GM12891 (cell line): ENCODE measurements around the gene UBXN4.

Source experiments
- DNase-seq: peaks from one replicate; pipeline ENCODE4 v3.0.0; 2011; ENCODE audit warnings: low spot score; ENCODE audit not compliant: insufficient read length
- FAIRE-seq: peaks from 2 replicates; lab custom pipeline; 2011; peaks lifted over from hg19 to GRCh38; lab: Jason Lieb, UNC
- PAX5 ChIP-seq: IDR thresholded peaks from 2 replicates; pipeline ENCODE4 v1.6.1; 2011; ENCODE audit warnings: low read length, moderate library complexity, mild to moderate bottlenecking; ENCODE audit not compliant: insufficient read depth, severe bottlenecking
- POLR2A ChIP-seq: IDR thresholded peaks from 2 replicates; pipeline ENCODE4 v1.6.1; 2011; ENCODE audit warnings: low read depth, low read length, control low read depth
- POLR2AphosphoS5 ChIP-seq: IDR thresholded peaks from 2 replicates; pipeline ENCODE4 v1.6.1; 2011; ENCODE audit warnings: low read depth, low read length, control low read depth
- POU2F2 ChIP-seq: IDR thresholded peaks from 2 replicates; pipeline ENCODE4 v1.6.1; 2011; ENCODE audit warnings: low read depth, mild to moderate bottlenecking, control low read depth, low read length, moderate library complexity
- SPI1 ChIP-seq: IDR thresholded peaks from 2 replicates; pipeline ENCODE4 v1.6.1; 2011; ENCODE audit warnings: low read depth, low read length, control low read depth
- TAF1 ChIP-seq: IDR thresholded peaks from 2 replicates; pipeline ENCODE4 v1.6.1; 2011; ENCODE audit warnings: low read depth, low read length, control low read depth

Gene UBXN4

DNA sequence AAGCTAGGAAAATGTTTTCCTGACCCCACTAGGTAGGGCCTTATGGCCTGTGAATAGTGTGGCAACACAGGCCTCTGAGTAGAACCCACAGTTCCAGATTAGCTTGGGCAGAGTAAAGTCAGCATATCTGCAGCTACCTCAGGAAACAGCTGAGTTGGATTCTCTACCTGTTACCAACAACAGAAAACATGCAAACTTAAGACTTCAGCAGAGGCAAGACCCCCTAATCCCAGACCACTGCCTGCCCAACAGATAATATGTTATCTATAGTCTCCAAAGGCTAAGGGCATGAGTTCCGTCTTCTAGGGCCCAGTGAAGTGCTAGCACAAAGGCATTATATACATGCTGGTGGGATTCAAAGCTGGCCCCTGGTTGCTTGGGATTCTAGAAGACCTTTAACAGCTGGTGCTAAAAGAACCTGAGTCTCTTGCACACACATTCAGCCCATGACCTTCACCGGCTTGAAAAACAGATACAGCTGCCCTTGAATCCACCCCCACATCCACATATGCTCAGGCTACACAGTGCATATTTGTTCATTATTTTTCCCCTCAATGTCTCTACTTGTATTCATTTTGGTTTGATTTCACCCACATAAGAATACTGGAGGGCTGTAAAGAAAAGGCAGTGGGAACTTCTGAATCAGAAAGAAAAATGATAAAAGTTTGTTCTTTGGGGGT lies 13.5 kb upstream of the UBXN4 start:
- FAIRE-seq, result no peak
- DNase-seq, result no peak
- TF ChIP-seq TAF1 (no peak), POU2F2 (no peak), SPI1 (no peak), PAX5 (no peak), POLR2AphosphoS5 (no peak), POLR2A (no peak)

DNA sequence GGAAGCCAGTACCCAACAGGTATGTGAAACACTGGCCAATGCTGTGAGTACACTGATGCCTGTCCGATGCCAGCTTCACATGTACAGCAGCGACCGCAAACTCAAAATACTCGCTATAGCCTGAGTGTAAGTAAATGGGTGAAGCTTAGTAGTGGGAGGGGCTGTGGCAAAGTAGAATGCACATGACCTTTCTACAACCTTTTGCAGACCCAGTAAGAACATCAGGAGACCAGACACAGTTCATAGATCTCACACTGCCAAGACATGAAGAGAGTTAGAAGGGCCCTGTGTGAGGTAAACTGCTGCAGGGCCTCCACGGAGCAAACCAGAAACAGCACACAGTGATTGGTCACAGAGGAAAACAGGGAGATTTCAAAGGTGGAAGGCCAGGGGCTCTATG lies 9.1 kb upstream of the UBXN4 start:
- no peak for DNase-seq
- TF ChIP-seq PAX5, result no peak
- TF ChIP-seq POLR2AphosphoS5, result no peak
- TF ChIP-seq SPI1, result no peak
- no peak for TF ChIP-seq POLR2A
- TF ChIP-seq TAF1, result no peak
- no peak for TF ChIP-seq POU2F2
- no peak for FAIRE-seq

DNA sequence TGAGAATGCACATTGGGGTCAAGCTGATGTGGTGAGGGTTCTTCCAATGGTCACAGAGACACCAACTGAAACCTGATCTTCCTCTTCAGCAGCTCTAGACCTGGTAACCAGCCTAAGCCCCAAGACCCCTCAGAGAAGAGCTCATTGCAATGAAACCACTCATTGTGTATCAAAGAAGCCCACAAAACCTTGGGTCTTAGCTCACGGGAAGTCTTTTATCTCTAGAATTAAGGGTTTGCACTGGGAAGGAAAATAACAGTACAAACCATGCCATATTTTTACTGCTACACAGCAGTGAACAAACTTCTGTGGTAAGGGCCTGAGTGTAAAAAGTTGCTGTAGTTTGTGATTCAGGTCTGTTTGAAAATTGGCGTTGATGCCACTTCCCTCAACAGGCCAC lies 8.6 kb upstream of the UBXN4 start:
- TF ChIP-seq SPI1 (no peak), POLR2AphosphoS5 (no peak), PAX5 (no peak), POU2F2 (no peak), TAF1 (no peak), POLR2A (no peak)
- DNase-seq, result no peak
- FAIRE-seq, result no peak

DNA sequence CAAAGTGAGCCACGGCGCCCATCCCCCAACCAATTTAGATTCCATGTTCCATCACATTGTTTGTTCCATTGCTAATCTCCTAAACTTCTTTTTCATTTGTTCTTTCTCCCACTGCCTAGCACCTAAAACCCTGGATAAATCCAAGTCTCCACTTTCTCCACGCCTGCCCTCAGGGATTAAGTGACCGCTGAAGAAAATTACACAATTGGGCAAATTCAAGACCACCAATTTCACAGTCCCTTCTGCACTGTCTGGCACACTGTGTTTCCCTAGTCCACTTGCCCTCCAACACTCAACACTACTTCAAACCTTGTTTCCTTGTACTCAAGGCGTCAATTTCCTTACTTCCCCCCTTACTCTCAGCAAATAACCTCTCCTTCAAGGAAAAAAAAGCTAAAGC lies 5.1 kb upstream of the UBXN4 start:
- no peak for FAIRE-seq
- TF ChIP-seq PAX5 (no peak), POLR2AphosphoS5 (no peak), POLR2A (no peak), TAF1 (no peak), SPI1 (no peak), POU2F2 (no peak)

DNA sequence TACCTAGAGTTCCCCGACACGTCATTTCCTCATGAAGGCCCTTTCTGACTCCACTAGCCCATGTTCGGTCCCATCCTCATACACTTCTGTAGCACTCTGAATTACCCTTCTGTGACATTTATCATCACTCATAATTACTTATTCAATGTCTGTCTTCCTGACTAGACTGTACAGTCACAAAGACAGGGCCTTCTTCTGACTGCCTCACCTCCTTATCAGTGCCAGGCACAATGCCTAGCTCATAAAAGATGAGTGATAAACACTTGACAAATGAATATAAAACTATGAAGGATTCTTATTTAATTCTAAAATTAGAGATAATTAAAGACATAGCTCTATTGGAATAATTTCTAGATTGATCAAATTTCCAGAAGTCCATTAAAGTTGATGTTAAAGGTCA lies 1.4 kb upstream of the UBXN4 start:
- TF ChIP-seq TAF1 (no peak), SPI1 (no peak)
- FAIRE-seq (no peak), DNase-seq (no peak)

More for the DNA sequence above, 5.1 kb upstream of the UBXN4 start:
- no peak for DNase-seq

DNA sequence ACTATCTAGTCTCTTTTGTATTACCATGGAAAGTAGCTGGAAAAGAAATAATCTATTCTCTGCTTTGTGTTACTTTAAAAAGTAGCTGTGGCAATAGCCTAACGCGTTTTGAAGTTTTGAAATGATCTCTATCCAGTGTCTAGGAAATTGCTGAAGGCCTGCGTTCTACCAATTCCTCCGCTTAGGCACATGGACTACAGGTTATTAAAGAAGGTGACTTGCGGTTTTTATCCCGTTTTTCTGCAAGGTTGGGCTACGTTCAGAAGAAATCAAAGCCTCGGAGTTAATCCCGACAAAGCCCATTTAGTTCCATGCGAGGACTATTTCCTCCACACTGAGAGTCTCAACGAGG lies 636 bp upstream of the UBXN4 start:
- TF ChIP-seq TAF1 (no peak), SPI1 (no peak), POU2F2 (no peak), POLR2A (no peak), POLR2AphosphoS5 (no peak), PAX5 (no peak)
- FAIRE-seq, result no peak
- no peak for DNase-seq

DNA sequence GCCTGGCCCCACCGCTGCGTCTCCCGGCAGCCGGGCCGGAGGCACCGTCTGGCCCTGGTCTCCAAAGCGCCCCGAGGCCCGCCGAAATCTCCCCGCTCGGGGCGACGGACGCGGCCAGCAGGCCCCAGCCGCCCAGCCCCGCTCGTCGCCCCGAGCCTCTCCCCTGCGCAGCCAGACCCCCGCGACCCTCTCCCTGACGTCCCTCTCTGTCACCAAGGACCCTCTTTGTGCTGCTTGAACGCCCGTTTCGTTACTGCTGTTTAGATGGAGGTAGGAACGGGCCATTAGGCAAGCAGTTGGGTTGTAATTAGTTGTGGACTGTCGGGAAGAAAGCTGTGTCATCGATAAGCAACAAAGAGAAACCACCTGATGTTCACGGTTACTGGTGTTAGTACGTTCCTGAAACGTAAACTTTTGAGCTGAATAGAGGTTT lies 686 bp downstream of the UBXN4 start:
- peak; percentile 8 for DNase-seq
- peak; percentile 34; the same call in 1 of the 2 replicates for TF ChIP-seq POLR2A
- TF ChIP-seq POU2F2, result no peak
- FAIRE-seq, result peak; percentile 94

DNA sequence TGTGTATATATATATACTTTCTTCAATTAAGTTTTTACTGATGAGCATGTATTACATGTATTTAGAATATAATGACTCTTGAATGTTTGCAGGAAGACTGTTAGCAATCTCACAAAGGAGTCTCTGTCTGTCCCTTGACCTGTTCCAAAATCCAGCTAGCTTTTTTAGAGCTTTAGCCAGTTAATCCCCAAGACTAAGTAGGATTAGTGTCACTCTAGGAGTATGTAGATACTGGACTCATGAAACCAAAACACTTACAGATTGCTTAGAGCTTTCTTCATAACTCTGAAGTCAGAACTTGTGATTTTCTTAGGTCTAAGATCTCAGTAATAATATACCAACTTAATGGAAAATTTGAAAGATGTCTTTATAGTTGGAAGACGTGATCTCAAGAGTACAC lies 2.2 kb downstream of the UBXN4 start:
- TF ChIP-seq TAF1 (no peak), PAX5 (no peak), SPI1 (no peak), POU2F2 (no peak), POLR2AphosphoS5 (no peak), POLR2A (no peak)
- FAIRE-seq (no peak), DNase-seq (no peak)

DNA sequence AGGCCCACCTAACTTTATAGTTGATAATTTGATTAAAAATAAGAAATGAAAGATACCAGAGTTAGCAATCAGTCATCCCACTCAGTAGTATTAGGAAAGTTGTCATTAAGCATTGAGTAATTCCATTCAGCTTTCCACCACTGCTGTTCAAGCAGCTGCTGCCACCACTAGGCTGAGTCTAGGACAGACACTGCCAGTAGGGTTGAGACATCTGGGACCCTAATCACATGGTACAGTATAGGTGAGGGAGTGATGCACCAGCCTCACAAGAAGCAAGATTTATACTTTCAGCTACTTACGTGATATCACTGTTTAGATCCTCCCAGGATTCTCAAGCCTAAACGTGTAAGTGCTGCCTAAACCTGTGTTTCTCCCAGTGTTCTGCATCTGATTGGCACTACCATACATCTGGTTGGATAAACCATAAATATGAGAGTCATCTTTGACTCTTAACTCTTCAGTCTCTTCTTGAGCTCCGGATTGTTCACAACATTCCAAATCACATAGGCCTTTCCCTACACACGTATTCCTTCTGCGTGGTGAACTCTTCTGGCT lies 3.2 kb downstream of the UBXN4 start:
- TF ChIP-seq SPI1 (no peak), POLR2AphosphoS5 (no peak), PAX5 (no peak), POU2F2 (no peak), POLR2A (no peak)
- FAIRE-seq, result peak; percentile 88
- DNase-seq, result peak; percentile 20

DNA sequence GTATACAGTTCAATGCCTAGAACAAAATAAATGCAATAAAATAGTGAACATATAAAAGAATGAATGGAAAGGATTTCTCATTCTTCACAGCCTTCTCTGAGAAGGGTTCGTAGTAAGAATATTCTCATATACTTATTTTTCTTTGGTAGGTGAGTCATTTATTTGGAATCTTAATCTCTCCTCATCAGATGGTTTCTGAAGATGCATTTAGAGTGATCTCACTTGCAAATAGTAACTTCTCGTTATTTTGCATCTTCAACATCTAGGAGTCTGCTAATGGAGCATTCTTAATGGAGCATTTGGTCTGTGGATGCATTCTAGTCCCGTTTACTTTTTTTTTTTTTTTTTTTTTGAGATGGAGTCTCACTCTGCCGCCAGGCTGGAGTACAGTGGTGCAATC lies 3.9 kb downstream of the UBXN4 start:
- DNase-seq (no peak), FAIRE-seq (no peak)

More for the DNA sequence above, 3.9 kb downstream of the UBXN4 start:
- no peak for TF ChIP-seq TAF1
- TF ChIP-seq POLR2A, result no peak
- TF ChIP-seq POU2F2, result no peak
- TF ChIP-seq SPI1, result no peak
- no peak for TF ChIP-seq PAX5
- TF ChIP-seq POLR2AphosphoS5, result no peak
